HG02798 (cell line): ENCODE measurements around the gene LNPEP.
"Not testable (repeated sequence)": the region's sequence is repeated elsewhere in the genome, so short reads cannot be mapped to it uniquely, and the experiment has no call there.

Experiments used
- ATAC-seq: cut with Tn5 transposase; IDR thresholded peaks from one replicate; pipeline ENCODE4 v1.9.1; 2021; ENCODE audit warnings: mild to moderate bottlenecking; ENCODE audit not compliant: unreplicated experiment, poor library complexity

LNPEP gene

GRCh38 chr5:97046270-97046982 lies 110.5 kb downstream of the LNPEP start:
- ATAC-seq, result no peak

GRCh38 chr5:97047076-97047475 lies 111.2 kb downstream of the LNPEP start:
- no peak for ATAC-seq

- no peak for ATAC-seq
These were observed 113.3 kb downstream of the LNPEP start for GRCh38 chr5:97049175-97049574.

- no peak for ATAC-seq
These were observed 120.4 kb downstream of the LNPEP start for GRCh38 chr5:97056263-97056662.

- no peak for ATAC-seq
These were observed 126.2 kb downstream of the LNPEP start for GRCh38 chr5:97062046-97062445.

- no peak for ATAC-seq
These were observed 127.4 kb downstream of the LNPEP start for GRCh38 chr5:97063251-97063650.

GRCh38 chr5:97065475-97065874 lies 129.6 kb downstream of the LNPEP start:
- ATAC-seq, result no peak

GRCh38 chr5:97067296-97067850 lies 131.5 kb downstream of the LNPEP start:
- no peak for ATAC-seq

- no peak for ATAC-seq
These were observed 134.4 kb downstream of the LNPEP start for GRCh38 chr5:97070234-97070633.

GRCh38 chr5:97071101-97071500 lies 135.2 kb downstream of the LNPEP start:
- ATAC-seq, result no peak

- no peak for ATAC-seq
These were observed 136.1 kb downstream of the LNPEP start for GRCh38 chr5:97071993-97072392.

GRCh38 chr5:97072696-97073095 lies 136.8 kb downstream of the LNPEP start:
- no peak for ATAC-seq

- no peak for ATAC-seq
These were observed 137.5 kb downstream of the LNPEP start for GRCh38 chr5:97073420-97073819.

- no peak for ATAC-seq
These were observed 139.1 kb downstream of the LNPEP start for GRCh38 chr5:97074859-97075489.

GRCh38 chr5:97075649-97076048 lies 139.8 kb downstream of the LNPEP start:
- ATAC-seq, result no peak

- no peak for ATAC-seq
These were observed 140.2 kb downstream of the LNPEP start for GRCh38 chr5:97076098-97076497.

- no peak for ATAC-seq
These were observed 141.4 kb downstream of the LNPEP start for GRCh38 chr5:97077246-97077645.

- ATAC-seq, result no peak
These were observed 143.3 kb downstream of the LNPEP start for GRCh38 chr5:97078958-97079743.

- ATAC-seq, result not testable (repeated sequence)
These were observed 149.0 kb downstream of the LNPEP start for GRCh38 chr5:97084782-97085458.

- ATAC-seq, result no peak
These were observed 149.7 kb downstream of the LNPEP start for GRCh38 chr5:97085459-97086181.
